ENCODE data around the gene CD248.

Gene CD248

GRCh38 chr11:66327171-66328030, 10.6 kb upstream of the CD248 start:
- Histone ChIP-seq H3K4me3 (ENCODE audit: control insufficient read depth in 1 of 7, extremely low read depth in 1 of 7, insufficient read depth in 4 of 7, low read depth in 2 of 7, low read length in 6 of 7) (no peak overlapping the region), H3K36me3 (ENCODE audit: control insufficient read depth in 4 of 4, insufficient read depth in 4 of 4, low read length in 3 of 4) (no peaks in the 10 kb centered on the region), H3K9me3 (ENCODE audit: control extremely low read depth in 1 of 5, control insufficient read depth in 4 of 5, insufficient read depth in 2 of 5, low read depth in 1 of 5, low read length in 4 of 5) (no peaks in the 10 kb centered on the region), H3K27ac (ENCODE audit: insufficient read depth in 1 of 2, low read depth in 1 of 2, low read length in 2 of 2, poor library complexity in 1 of 2, severe bottlenecking in 2 of 2) (no peak overlapping the region), H3K4me1 (ENCODE audit: control extremely low read depth in 1 of 4, control insufficient read depth in 4 of 4, insufficient read depth in 4 of 4, low read length in 3 of 4) (peaks cover 0 to 37% (median 24%) of the 10 kb centered on the region in 4 experiments), H3K27me3 (replicated peaks in 2 of 5; ENCODE audit: control insufficient read depth in 4 of 5, insufficient read depth in 5 of 5, low read length in 4 of 5) (no peaks in the 10 kb centered on the region)
- POLR2A ChIA-PET: no interaction called here
- no peak for DNase-seq
- CTCF ChIA-PET: interaction anchor here (1.6 to 4.0 kb wide), 2 partner anchors 10 to 16 kb away, joined by 7 to 44 read pairs; partner anchors contain the start of gene CD248
- 97% methylated on average over 9 of the region's 10 CpGs for WGBS (ENCODE audit: insufficient coverage)

- Histone ChIP-seq H3K36me3 (ENCODE audit: control insufficient read depth in 4 of 4, insufficient read depth in 4 of 4, low read length in 3 of 4) (no peaks in the 10 kb centered on the region), H3K4me3 (ENCODE audit: control insufficient read depth in 1 of 7, extremely low read depth in 1 of 7, insufficient read depth in 4 of 7, low read depth in 2 of 7, low read length in 6 of 7) (no peak overlapping the region), H3K4me1 (ENCODE audit: control extremely low read depth in 1 of 4, control insufficient read depth in 4 of 4, insufficient read depth in 4 of 4, low read length in 3 of 4) (peaks cover 0 to 37% (median 24%) of the 10 kb centered on the region in 4 experiments), H3K27me3 (replicated peaks in 2 of 5; ENCODE audit: control insufficient read depth in 4 of 5, insufficient read depth in 5 of 5, low read length in 4 of 5) (no peaks in the 10 kb centered on the region), H3K9me3 (ENCODE audit: control extremely low read depth in 1 of 5, control insufficient read depth in 4 of 5, insufficient read depth in 2 of 5, low read depth in 1 of 5, low read length in 4 of 5) (no peaks in the 10 kb centered on the region), H3K27ac (ENCODE audit: insufficient read depth in 1 of 2, low read depth in 1 of 2, low read length in 2 of 2, poor library complexity in 1 of 2, severe bottlenecking in 2 of 2) (no peak overlapping the region)
- ChIA-PET CTCF (interaction anchor here (1.6 to 4.0 kb wide), 2 partner anchors 9 to 15 kb away, joined by 7 to 44 read pairs; partner anchors contain the start of gene CD248), POLR2A (no interaction called here)
- no peak for DNase-seq
- 52% methylated on average over 18 of the region's 21 CpGs for WGBS (ENCODE audit: insufficient coverage)
Measured at GRCh38 chr11:66326261-66327111, 9.6 kb upstream of the CD248 start.

DNA sequence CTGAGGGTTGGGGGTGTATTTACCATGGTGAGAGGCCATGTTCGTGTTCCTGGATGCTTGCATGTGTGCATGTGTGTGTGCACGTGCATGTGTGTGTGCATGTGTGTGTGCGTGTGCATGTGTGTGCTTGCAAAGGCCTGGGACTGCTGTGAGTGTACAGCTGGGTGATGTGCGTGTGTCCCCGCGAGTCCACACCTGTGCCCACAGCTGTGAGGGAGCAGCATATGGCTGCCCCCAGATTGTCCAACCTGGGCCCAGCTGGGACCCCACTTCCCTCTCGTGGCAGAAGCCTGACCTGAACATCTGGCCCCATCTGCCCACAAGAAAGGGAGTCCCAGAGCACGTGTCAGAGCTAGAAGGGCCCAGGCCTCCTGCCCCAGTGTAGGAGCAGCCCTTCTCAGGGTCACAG, 8.4 kb upstream of the CD248 start:
- 58% methylated on average over 5 of the region's 8 CpGs for WGBS (ENCODE audit: insufficient coverage)
- peaks cover 0 to 37% (median 24%) of the 10 kb centered on the region in 4 experiments for H3K4me1 ChIP-seq (ENCODE audit: control extremely low read depth in 1 of 4, control insufficient read depth in 4 of 4, insufficient read depth in 4 of 4, low read length in 3 of 4)
- no peak overlapping the region for H3K4me3 ChIP-seq (ENCODE audit: control insufficient read depth in 1 of 7, extremely low read depth in 1 of 7, insufficient read depth in 4 of 7, low read depth in 2 of 7, low read length in 6 of 7)
- no peaks in the 10 kb centered on the region for H3K36me3 ChIP-seq (ENCODE audit: control insufficient read depth in 4 of 4, insufficient read depth in 4 of 4, low read length in 3 of 4)
- H3K27me3 ChIP-seq (replicated peaks in 2 of 5; ENCODE audit: control insufficient read depth in 4 of 5, insufficient read depth in 5 of 5, low read length in 4 of 5): no peaks in the 10 kb centered on the region
- DNase-seq: peak in 2 of 3 donors; percentile 77 to 87
- no peak overlapping the region for H3K27ac ChIP-seq (ENCODE audit: insufficient read depth in 1 of 2, low read depth in 1 of 2, low read length in 2 of 2, poor library complexity in 1 of 2, severe bottlenecking in 2 of 2)
- ChIA-PET CTCF (interaction anchor here (1.4 to 4.0 kb wide), 2 partner anchors 13 to 29 kb away, joined by 3 to 44 read pairs; no protein-coding TSS in a partner anchor), POLR2A (interaction anchor here (0.5 kb wide), 1 partner anchor 140 kb away, joined by 3 read pairs; no protein-coding TSS in a partner anchor)
- H3K9me3 ChIP-seq (ENCODE audit: control extremely low read depth in 1 of 5, control insufficient read depth in 4 of 5, insufficient read depth in 2 of 5, low read depth in 1 of 5, low read length in 4 of 5): no peaks in the 10 kb centered on the region

DNA sequence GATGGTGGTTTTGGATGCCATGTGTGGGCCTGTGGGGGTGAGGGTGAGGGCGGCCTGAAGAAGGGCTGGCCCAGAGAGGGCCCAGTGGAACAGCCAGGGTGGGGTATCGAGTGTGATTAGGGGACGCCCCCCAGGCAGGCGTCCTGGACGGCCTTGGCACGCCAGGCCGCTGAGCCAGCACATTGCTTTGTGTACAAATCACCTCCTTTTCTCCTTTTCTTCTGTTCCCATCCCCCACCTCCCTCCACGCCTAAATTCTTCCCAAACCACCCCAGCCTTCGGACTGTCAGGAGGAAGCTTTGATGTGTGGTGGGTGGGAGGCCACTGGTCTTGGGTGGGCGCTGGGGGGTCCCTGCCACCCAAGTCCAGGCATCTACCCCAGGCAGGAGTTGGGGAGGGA, 7.8 kb upstream of the CD248 start:
- CTCF ChIA-PET: interaction anchor here (1.4 to 4.0 kb wide), 2 partner anchors 13 to 30 kb away, joined by 3 to 44 read pairs; no protein-coding TSS in a partner anchor

GRCh38 chr11:66323684-66324083, 6.8 kb upstream of the CD248 start:
- CTCF ChIA-PET: interaction anchor here (1.4 to 4.0 kb wide), 2 partner anchors 12 to 31 kb away, joined by 3 to 44 read pairs; no protein-coding TSS in a partner anchor
- no peaks in the 10 kb centered on the region for H3K9me3 ChIP-seq (ENCODE audit: control extremely low read depth in 1 of 5, control insufficient read depth in 4 of 5, insufficient read depth in 2 of 5, low read depth in 1 of 5, low read length in 4 of 5)
- POLR2A ChIA-PET: no interaction called here
- no peak overlapping the region for H3K27ac ChIP-seq (ENCODE audit: insufficient read depth in 1 of 2, low read depth in 1 of 2, low read length in 2 of 2, poor library complexity in 1 of 2, severe bottlenecking in 2 of 2)
- H3K4me1 ChIP-seq (ENCODE audit: control extremely low read depth in 1 of 4, control insufficient read depth in 4 of 4, insufficient read depth in 4 of 4, low read length in 3 of 4): peaks cover 6 to 44% (median 28%) of the 10 kb centered on the region in 4 experiments
- no peaks in the 10 kb centered on the region for H3K36me3 ChIP-seq (ENCODE audit: control insufficient read depth in 4 of 4, insufficient read depth in 4 of 4, low read length in 3 of 4)
- no peak for DNase-seq
- no peaks in the 10 kb centered on the region for H3K27me3 ChIP-seq (replicated peaks in 2 of 5; ENCODE audit: control insufficient read depth in 4 of 5, insufficient read depth in 5 of 5, low read length in 4 of 5)
- 100% methylated on average over 1 of the region's 1 CpG for WGBS (ENCODE audit: insufficient coverage)
- H3K4me3 ChIP-seq (ENCODE audit: control insufficient read depth in 1 of 7, extremely low read depth in 1 of 7, insufficient read depth in 4 of 7, low read depth in 2 of 7, low read length in 6 of 7): no peak overlapping the region

More for the DNA sequence above, 7.8 kb upstream of the CD248 start:
- no peak for DNase-seq
- H3K9me3 ChIP-seq (ENCODE audit: control extremely low read depth in 1 of 5, control insufficient read depth in 4 of 5, insufficient read depth in 2 of 5, low read depth in 1 of 5, low read length in 4 of 5): no peaks in the 10 kb centered on the region
- H3K4me1 ChIP-seq (ENCODE audit: control extremely low read depth in 1 of 4, control insufficient read depth in 4 of 4, insufficient read depth in 4 of 4, low read length in 3 of 4): peaks cover 0 to 37% (median 24%) of the 10 kb centered on the region in 4 experiments
- POLR2A ChIA-PET: no interaction called here
- H3K27ac ChIP-seq (ENCODE audit: insufficient read depth in 1 of 2, low read depth in 1 of 2, low read length in 2 of 2, poor library complexity in 1 of 2, severe bottlenecking in 2 of 2): no peak overlapping the region
- H3K4me3 ChIP-seq (ENCODE audit: control insufficient read depth in 1 of 7, extremely low read depth in 1 of 7, insufficient read depth in 4 of 7, low read depth in 2 of 7, low read length in 6 of 7): no peak overlapping the region
- H3K36me3 ChIP-seq (ENCODE audit: control insufficient read depth in 4 of 4, insufficient read depth in 4 of 4, low read length in 3 of 4): no peaks in the 10 kb centered on the region
- no peaks in the 10 kb centered on the region for H3K27me3 ChIP-seq (replicated peaks in 2 of 5; ENCODE audit: control insufficient read depth in 4 of 5, insufficient read depth in 5 of 5, low read length in 4 of 5)
- WGBS (ENCODE audit: insufficient coverage): 100% methylated on average over 3 of the region's 10 CpGs

DNA sequence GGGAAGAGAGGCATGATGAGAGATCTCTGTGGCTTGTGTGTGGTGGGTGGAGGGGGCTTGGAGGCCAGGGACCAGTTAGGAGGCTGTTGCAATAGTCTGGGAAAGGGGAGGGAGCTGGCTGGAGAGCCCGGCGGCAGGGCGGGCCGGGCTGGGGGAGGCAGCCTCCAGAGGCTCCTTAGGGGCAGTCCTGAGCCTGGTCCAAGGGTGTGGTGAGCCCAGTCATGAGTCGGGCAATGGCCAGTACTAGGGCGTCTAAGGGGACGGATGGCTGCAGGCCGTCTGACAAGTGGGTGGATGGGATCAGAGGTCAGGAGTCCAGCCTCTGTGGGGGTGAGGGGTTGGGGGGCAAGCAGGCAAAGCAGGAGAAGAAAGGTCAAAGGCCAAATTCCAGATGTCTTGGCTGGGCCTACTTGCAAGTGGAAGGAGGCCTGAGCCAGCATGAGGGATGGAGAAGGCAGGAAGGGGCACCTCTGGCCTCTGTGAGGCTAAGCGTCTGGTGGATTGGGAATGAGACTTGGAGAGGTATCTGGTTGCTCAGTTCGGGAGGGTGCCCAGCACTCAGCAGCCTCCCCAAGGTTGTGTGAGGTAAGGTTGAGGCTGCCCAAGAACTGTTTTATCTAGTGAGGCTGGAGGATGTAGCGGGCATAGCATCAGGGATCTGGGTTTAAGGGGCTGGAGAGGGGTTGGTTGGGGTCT, 6.0 kb upstream of the CD248 start:
- POLR2A ChIA-PET: no interaction called here
- Histone ChIP-seq H3K36me3 (ENCODE audit: control insufficient read depth in 4 of 4, insufficient read depth in 4 of 4, low read length in 3 of 4) (no peaks in the 10 kb centered on the region), H3K4me1 (ENCODE audit: control extremely low read depth in 1 of 4, control insufficient read depth in 4 of 4, insufficient read depth in 4 of 4, low read length in 3 of 4) (peaks cover 11 to 45% (median 29%) of the 10 kb centered on the region in 4 experiments), H3K27ac (ENCODE audit: insufficient read depth in 1 of 2, low read depth in 1 of 2, low read length in 2 of 2, poor library complexity in 1 of 2, severe bottlenecking in 2 of 2) (no peak overlapping the region), H3K9me3 (ENCODE audit: control extremely low read depth in 1 of 5, control insufficient read depth in 4 of 5, insufficient read depth in 2 of 5, low read depth in 1 of 5, low read length in 4 of 5) (no peaks in the 10 kb centered on the region), H3K4me3 (ENCODE audit: control insufficient read depth in 1 of 7, extremely low read depth in 1 of 7, insufficient read depth in 4 of 7, low read depth in 2 of 7, low read length in 6 of 7) (no peak overlapping the region), H3K27me3 (replicated peaks in 2 of 5; ENCODE audit: control insufficient read depth in 4 of 5, insufficient read depth in 5 of 5, low read length in 4 of 5) (no peaks in the 10 kb centered on the region)
- WGBS (ENCODE audit: insufficient coverage): 97% methylated on average over 7 of the region's 11 CpGs
- DNase-seq: no peak
- CTCF ChIA-PET: interaction anchor here (1.8 kb wide), 2 partner anchors 12 kb away, joined by 7 to 8 read pairs; partner anchors contain the start of gene RIN1

All from common myeloid progenitor, CD34-positive (primary cell).